GM18526 (cell line): Measurements from ENCODE around the gene TRAPPC6A.

Source experiments
- POLR2A ChIP-seq: IDR thresholded peaks from 3 replicates; pipeline ENCODE4 v1.6.1; 2011; ENCODE audit not compliant: insufficient read length; ENCODE audit errors: extremely low read depth

Gene TRAPPC6A

GRCh38 chr19:45177817-45178261 is at the start of gene TRAPPC6A:
TRAPPC6A (minus strand) TSS chr19:45178237; CDS start chr19:45178218, 19 bp downstream.
- TF ChIP-seq POLR2A = peak; percentile 73

- no peak for TF ChIP-seq POLR2A
Measured at GRCh38 chr19:45224645-45225044, 46.6 kb upstream of the TRAPPC6A start.

- TF ChIP-seq POLR2A = no peak
Measured at GRCh38 chr19:45223879-45224278, 45.8 kb upstream of the TRAPPC6A start.

GRCh38 chr19:45222724-45223123 is 44.7 kb upstream of the TRAPPC6A start:
- TF ChIP-seq POLR2A = no peak

- TF ChIP-seq POLR2A = no peak
Measured at GRCh38 chr19:45218911-45219743, 41.1 kb upstream of the TRAPPC6A start.

- TF ChIP-seq POLR2A = no peak
Measured at GRCh38 chr19:45218426-45218825, 40.4 kb upstream of the TRAPPC6A start.

GRCh38 chr19:45217957-45218334 is 39.9 kb upstream of the TRAPPC6A start:
- no peak for TF ChIP-seq POLR2A

GRCh38 chr19:45217193-45217956 is 39.3 kb upstream of the TRAPPC6A start:
- no peak for TF ChIP-seq POLR2A

GRCh38 chr19:45216667-45217066 is 38.6 kb upstream of the TRAPPC6A start:
- TF ChIP-seq POLR2A = no peak

GRCh38 chr19:45215391-45216191 is 37.6 kb upstream of the TRAPPC6A start:
- no peak for TF ChIP-seq POLR2A

GRCh38 chr19:45213031-45213430 is 35.0 kb upstream of the TRAPPC6A start:
- TF ChIP-seq POLR2A = no peak

- TF ChIP-seq POLR2A = no peak
Measured at GRCh38 chr19:45211751-45212381, 33.8 kb upstream of the TRAPPC6A start.

- no peak for TF ChIP-seq POLR2A
Measured at GRCh38 chr19:45206328-45206727, 28.3 kb upstream of the TRAPPC6A start.

GRCh38 chr19:45205810-45206209 is 27.8 kb upstream of the TRAPPC6A start:
- TF ChIP-seq POLR2A = no peak

- no peak for TF ChIP-seq POLR2A
Measured at GRCh38 chr19:45202637-45203036, 24.6 kb upstream of the TRAPPC6A start.
